GM19239 (cell line): ENCODE results near the gene INO80E.

Experiments used
- DNase-seq: peaks from one replicate; pipeline ENCODE4 v3.0.0; 2011; ENCODE audit warnings: low spot score; ENCODE audit not compliant: insufficient read length
- FAIRE-seq: peaks from 2 replicates; lab custom pipeline; 2011; peaks lifted over from hg19 to GRCh38; lab: Jason Lieb, UNC

Gene INO80E

GRCh38 chr16:29974291-29975133, 21.5 kb upstream of the INO80E start:
- FAIRE-seq (no peak), DNase-seq (no peak)

GRCh38 chr16:29975134-29975538, 20.9 kb upstream of the INO80E start:
- FAIRE-seq = no peak

DNA sequence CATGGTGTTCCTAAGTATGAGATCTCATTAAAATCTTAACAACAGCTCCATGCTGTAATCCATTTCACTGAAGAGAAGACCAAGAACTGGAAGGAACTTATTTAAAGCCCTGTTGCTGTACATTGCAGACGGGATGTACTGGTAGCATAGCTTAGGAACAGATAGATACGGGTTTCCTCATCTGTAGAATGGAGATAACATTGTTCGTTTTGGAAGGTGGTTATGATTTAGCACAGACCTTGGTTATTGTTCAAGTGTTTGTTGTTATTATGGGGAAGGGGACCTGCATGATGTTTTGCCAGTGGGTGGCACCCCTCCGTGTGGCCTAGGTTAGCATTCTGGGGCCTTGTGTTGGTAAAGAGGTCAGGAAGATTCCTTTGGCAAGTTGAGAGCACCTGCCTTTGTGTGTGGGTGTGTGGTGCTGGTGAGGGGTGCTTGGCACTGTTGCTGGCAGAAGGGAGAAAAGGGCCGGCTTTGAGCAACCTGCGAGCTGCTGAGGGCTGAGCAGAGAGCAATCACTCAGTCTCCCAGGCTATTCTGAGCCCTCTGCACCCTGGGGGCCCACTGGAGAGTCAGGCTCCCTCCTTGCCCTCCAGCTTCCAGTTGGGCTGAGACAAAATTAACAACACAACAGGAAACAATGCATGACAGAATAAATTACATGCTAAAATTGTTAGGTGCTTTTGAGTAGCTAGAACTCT, 20.1 kb upstream of the INO80E start:
- DNase-seq = no peak
- no peak for FAIRE-seq

More at GRCh38 chr16:29975134-29975538, 20.9 kb upstream of the INO80E start:
- DNase-seq = no peak

DNA sequence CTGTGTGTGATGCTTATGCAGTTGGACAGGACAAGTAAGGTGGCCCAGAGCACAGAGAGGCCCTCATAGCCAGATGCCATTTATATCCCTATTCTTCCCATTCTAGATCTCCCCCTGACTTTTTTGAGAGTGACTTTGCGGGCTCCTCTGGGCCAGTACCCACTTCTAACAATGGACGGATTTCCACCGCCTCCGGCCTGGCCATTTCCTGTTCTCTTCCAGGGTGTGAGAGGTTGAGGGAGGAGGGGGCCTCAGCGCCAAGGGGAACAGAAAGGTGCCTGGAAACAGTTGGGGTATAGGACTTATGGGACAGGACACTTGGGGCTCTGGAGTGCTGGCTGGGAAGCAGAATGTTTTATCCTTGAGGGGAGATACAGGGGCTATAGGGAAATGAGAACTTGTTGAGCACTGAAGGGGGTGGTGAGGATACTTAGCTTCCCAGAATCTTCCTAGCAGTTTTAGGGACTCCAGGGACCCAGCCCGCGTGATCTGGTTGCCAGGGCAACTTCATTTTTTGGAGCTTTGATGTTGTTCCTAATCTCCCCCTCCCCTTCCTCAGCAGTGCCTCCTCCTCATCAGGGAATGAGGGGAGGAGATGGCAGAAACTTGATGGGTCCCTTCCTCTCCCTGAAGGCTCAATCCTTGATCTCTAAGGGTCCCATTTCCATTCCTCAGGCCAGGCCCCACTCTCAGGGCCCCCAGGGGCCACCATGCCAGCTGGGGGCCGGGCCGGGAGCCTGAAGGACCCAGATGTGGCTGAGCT, 18.8 kb upstream of the INO80E start:
- no peak for DNase-seq
- no peak for FAIRE-seq

- no peak for DNase-seq
- FAIRE-seq = no peak
Measured at GRCh38 chr16:29978081-29978480, 18.0 kb upstream of the INO80E start.

GRCh38 chr16:29978564-29979270, 17.3 kb upstream of the INO80E start:
- no peak for FAIRE-seq
- no peak for DNase-seq

GRCh38 chr16:29982560-29983419, 13.3 kb upstream of the INO80E start:
- DNase-seq = no peak
- FAIRE-seq = no peak

DNA sequence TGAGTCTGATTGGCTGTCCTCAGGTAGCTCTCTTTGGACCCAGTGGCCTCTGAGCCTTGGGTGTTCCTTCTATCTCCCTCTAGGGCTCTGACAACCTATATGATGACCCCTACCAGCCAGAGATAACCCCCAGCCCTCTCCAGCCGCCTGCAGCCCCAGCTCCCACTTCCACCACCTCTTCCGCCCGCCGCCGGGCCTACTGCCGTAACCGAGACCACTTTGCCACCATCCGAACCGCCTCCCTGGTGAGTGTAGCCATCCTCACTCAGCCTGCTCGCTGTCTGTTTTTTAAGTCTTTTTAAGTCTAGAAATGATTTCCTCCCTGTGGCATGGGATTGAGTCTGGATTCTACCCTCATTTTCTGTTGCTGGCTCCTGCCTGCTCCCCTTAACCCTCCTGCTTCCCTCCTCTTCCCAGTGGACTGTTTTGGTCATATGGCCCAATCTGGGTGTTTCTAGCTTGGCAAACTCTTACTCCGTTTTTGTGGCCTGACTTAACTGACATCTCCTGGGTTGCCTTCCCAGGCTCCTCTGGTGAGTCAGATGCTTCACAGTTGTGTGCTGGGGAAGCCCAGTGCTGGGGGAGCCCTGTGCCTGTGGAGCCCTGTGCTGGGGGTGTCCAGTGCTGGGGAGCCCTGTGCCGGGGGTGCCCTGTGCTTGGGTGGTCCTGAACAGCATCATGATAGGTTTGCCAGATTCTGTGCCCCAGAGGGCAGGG, 12.5 kb upstream of the INO80E start:
- DNase-seq (no peak), FAIRE-seq (no peak)

DNA sequence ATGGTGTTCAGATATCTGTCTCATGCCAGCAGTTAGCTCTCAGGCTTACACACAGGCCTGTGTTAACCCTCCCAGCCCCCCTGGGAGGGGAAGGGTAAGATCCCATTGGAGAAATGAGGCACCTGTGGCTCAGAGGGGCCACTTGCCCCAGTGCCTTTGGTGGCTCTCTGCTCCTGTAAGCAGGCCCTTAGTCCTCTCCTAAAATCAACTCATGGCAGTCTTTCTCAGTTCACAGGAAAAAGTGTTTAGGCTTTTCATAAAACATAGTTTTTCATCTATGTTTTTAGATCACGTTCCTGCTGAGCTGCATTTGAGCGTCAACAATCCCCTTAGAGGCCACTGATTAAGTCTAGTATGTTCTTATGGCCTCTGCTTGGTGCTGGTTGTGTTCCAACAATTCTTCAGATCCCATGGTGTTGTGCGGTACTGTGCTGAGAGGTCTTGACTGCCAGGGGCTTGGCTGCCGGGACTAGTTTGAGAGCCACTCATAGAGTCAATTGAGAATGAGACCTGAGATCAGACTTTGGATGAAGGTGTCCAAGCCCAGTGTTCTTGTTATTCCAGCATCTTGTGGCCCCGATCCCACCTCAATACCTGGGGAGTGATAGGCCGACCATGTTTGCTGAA, 11.8 kb upstream of the INO80E start:
- DNase-seq (no peak), FAIRE-seq (no peak)

DNA sequence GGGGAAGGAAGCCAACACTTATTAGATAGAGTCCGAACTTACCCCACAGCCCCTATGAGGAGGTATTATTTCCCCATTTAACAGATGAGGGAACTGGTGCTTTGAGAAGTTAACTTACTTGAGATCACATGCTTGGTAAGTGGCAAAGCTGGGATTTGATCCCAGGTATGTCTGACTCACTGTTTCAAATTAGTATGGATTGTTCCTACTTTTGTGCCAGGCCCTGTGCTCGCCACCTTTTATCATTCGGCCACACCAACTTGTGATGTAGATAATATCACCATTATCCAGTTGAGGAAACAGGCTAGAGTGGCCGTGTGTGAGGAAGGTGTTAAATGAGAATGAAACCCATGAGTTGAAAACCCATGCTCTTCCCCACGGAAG, 11.3 kb upstream of the INO80E start:
- FAIRE-seq = no peak
- no peak for DNase-seq

DNA sequence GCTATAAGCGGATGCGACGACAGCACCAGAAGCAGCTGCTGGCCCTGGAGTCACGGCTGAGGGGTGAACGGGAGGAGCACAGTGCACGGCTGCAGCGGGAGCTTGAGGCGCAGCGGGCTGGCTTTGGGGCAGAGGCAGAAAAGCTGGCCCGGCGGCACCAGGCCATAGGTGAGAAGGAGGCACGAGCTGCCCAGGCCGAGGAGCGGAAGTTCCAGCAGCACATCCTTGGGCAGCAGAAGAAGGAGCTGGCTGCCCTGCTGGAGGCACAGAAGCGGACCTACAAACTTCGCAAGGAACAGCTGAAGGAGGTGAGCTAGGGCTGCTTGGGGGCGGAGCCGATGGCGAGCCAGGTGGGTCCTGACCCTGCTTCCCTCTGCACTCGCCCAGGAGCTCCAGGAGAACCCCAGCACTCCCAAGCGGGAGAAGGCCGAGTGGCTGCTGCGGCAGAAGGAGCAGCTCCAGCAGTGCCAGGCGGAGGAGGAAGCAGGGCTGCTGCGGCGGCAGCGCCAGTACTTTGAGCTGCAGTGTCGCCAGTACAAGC, 10.7 kb upstream of the INO80E start:
- FAIRE-seq (no peak), DNase-seq (no peak)

DNA sequence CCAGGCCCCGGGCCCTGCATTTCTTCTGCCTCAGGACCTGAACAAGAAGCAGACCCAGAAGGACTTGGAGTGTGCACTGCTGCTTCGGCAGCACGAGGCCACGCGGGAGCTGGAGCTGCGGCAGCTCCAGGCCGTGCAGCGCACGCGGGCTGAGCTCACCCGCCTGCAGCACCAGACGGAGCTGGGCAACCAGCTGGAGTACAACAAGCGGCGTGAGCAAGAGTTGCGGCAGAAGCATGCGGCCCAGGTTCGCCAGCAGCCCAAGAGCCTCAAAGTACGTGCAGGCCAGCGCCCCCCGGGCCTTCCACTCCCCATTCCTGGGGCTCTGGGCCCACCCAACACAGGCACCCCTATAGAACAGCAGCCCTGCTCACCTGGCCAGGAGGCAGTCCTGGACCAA, 9.8 kb upstream of the INO80E start:
- DNase-seq (no peak), FAIRE-seq (no peak)

GRCh38 chr16:29986931-29987330, 9.1 kb upstream of the INO80E start:
- DNase-seq (no peak), FAIRE-seq (no peak)

DNA sequence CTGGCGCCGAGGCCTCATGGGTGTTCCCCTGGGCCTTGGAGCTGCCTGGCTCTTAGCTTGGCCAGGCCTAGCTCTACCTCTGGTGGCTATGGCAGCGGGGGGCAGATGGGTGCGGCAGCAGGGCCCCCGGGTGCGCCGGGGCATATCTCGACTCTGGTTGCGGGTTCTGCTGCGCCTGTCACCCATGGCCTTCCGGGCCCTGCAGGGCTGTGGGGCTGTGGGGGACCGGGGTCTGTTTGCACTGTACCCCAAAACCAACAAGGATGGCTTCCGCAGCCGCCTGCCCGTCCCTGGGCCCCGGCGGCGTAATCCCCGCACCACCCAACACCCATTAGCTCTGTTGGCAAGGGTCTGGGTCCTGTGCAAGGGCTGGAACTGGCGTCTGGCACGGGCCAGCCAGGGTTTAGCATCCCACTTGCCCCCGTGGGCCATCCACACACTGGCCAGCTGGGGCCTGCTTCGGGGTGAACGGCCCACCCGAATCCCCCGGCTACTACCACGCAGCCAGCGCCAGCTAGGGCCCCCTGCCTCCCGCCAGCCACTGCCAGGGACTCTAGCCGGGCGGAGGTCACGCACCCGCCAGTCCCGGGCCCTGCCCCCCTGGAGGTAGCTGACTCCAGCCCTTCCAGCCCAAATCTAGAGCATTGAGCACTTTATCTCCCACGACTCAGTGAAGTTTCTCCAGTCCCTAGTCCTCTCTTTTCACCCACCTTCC, 8.5 kb upstream of the INO80E start:
- DNase-seq (no peak), FAIRE-seq (no peak)

DNA sequence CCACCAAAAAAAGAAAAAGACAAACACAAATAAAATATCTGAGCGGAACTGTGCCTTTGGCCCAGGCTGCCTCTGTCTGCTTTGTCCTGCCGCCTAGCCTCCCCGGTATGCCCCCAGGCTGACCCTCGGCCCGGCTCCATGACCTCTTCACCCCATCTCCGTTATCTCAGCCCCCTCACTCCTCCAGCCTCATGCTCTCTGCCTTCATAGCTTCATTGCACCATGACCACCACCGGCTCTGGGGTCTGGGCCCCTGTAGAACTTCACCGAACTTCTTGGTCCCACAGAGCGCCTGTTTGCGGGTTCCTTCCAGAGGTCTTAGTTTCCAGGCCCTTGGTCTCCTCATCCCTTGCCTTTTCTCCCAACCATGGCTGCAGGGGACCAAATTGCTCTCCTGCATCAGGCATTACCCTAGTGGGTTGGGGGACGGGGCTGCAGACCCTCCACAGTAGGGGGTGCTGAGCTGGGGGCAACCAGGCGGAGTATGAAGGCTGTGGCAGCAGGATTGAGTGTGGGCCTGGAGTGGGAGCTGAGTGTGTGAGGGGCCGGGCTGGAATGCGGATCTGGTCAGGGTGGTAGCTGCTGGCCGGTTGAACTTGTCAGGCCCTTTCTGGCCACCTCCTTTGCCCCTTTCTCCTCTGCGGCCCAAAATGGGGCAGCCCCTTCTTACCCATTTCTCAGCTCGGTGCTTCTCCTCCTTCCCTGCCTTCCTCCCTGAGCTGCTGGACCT, 7.5 kb upstream of the INO80E start:
- FAIRE-seq (no peak), DNase-seq (no peak)

GRCh38 chr16:29989111-29989858, 6.8 kb upstream of the INO80E start:
- no peak for DNase-seq
- FAIRE-seq = no peak
